ENCODE results near the gene MED7. TPM values are rescaled to one million over a fixed set of nuclear protein-coding genes. Genes with fewer than 3 reads are reported as not detected.

The MED7 gene
- total and polyA plus RNA-seq, 7 donors = 9.7 to 19.2 (median 14.9) TPM

GRCh38 chr5:157106630-157107461 is 35.8 kb downstream of the MED7 start:
- TF ChIP-seq POLR2A (IDR thresholded peaks at IDR 0.05) (no peak), CTCF (IDR thresholded peaks at IDR 0.05) (no peak), EP300 (IDR thresholded peaks at IDR 0.05) (no peak), POLR2AphosphoS5 (IDR thresholded peaks at IDR 0.05) (no peak)
- WGBS, 2 donors = 83 to 87% methylated on average over 14 of the region's 14 CpGs
- H3K27ac ChIP-seq = peak overlapping the region in 2 of 4 donors; percentile 27 to 34

GRCh38 chr5:157100140-157100679 is 42.5 kb downstream of the MED7 start:
- H3K9me3 ChIP-seq = no peaks in the 10 kb centered on the region
- DNase-seq = no peak
- no peak overlapping the region for H3K4me3 ChIP-seq
- H3K36me3 ChIP-seq = no peaks in the 10 kb centered on the region
- no peaks in the 10 kb centered on the region for H3K27me3 ChIP-seq
- no peak overlapping the region for H3K27ac ChIP-seq
- 64% methylated on average over 2 of the region's 2 CpGs for WGBS, 2 donors
- intact Hi-C loops (cut with DNase I) = no loop called here
- no peaks in the 10 kb centered on the region for H3K4me1 ChIP-seq
- TF ChIP-seq CTCF (IDR thresholded peaks at IDR 0.05) (no peak), POLR2A (IDR thresholded peaks at IDR 0.05) (no peak), POLR2AphosphoS5 (IDR thresholded peaks at IDR 0.05) (no peak), EP300 (IDR thresholded peaks at IDR 0.05) (no peak)

More at GRCh38 chr5:157106630-157107461, 35.8 kb downstream of the MED7 start:
- DNase-seq = no peak
- intact Hi-C loops (cut with DNase I) = no loop called here
- H3K9me3 ChIP-seq = no peaks in the 10 kb centered on the region
- no peaks in the 10 kb centered on the region for H3K27me3 ChIP-seq
- H3K4me1 ChIP-seq = no peaks in the 10 kb centered on the region
- peak overlapping the region in 1 of 4 donors; percentile 4 for H3K4me3 ChIP-seq
- H3K36me3 ChIP-seq = no peaks in the 10 kb centered on the region

- no peaks in the 10 kb centered on the region for H3K4me1 ChIP-seq
- DNase-seq = no peak
- no peaks in the 10 kb centered on the region for H3K27me3 ChIP-seq
- no peak overlapping the region for H3K27ac ChIP-seq
- WGBS, 2 donors = 78 to 80% methylated on average over 3 of the region's 3 CpGs
- H3K9me3 ChIP-seq = no peaks in the 10 kb centered on the region
- no peaks in the 10 kb centered on the region for H3K36me3 ChIP-seq
- H3K4me3 ChIP-seq = no peak overlapping the region
- intact Hi-C loops (cut with DNase I) = no loop called here
- no peak for TF ChIP-seq CTCF (IDR thresholded peaks at IDR 0.05)
- no peak for TF ChIP-seq POLR2AphosphoS5 (IDR thresholded peaks at IDR 0.05)
- TF ChIP-seq EP300 (IDR thresholded peaks at IDR 0.05) = no peak
- no peak for TF ChIP-seq POLR2A (IDR thresholded peaks at IDR 0.05)
Observed at GRCh38 chr5:157088342-157088990, 54.2 kb downstream of the MED7 start.

Other genes with a start within 250 kb of the MED7 start
- gene TIMD4, start 179.6 kb downstream of the MED7 start, total RNA-seq = 1 to 10 TPM in 1 of 4 donors, under 1 TPM in 1, not detected in 2; 0.66 to 1.1 TPM
- gene TIMD4, start 179.6 kb downstream of the MED7 start, polyA plus RNA-seq = 1 to 10 TPM in 1 of 3 donors, not detected in 2; 7.3 TPM
- not detected for gene HAVCR1, start 83.7 kb downstream of the MED7 start, total RNA-seq
- gene HAVCR1, start 83.7 kb downstream of the MED7 start, polyA plus RNA-seq = 1 to 10 TPM in 1 of 3 donors, not detected in 2; 1.5 TPM
- gene HAVCR2, start 33.8 kb downstream of the MED7 start, total RNA-seq = 10 to 100 TPM in 1 of 4 donors, 1 to 10 TPM in 3; 3.9 to 21.7 (median 5.4) TPM
- gene HAVCR2, start 33.8 kb downstream of the MED7 start, polyA plus RNA-seq = 1 to 10 TPM; 3.6 to 9.2 (median 6.4) TPM
- not detected for gene GARIN3, start 23.4 kb upstream of the MED7 start, total RNA-seq
- gene GARIN3, start 23.4 kb upstream of the MED7 start, polyA plus RNA-seq = not detected
- gene ITK, start 38.0 kb upstream of the MED7 start, total RNA-seq = 1 to 10 TPM; 1.1 to 6.6 (median 1.7) TPM
- 10 to 100 TPM in 1 of 3 donors, under 1 TPM in 2; 0.60 to 15.1 (median 0.92) TPM for gene ITK, start 38.0 kb upstream of the MED7 start, polyA plus RNA-seq
- 10 to 100 TPM; 13.8 to 37.8 (median 29.3) TPM for gene CYFIP2, start 123.3 kb upstream of the MED7 start, total RNA-seq
- 10 to 100 TPM in 1 of 3 donors, 1 to 10 TPM in 2; 4.8 to 38.1 (median 8.1) TPM for gene CYFIP2, start 123.3 kb upstream of the MED7 start, polyA plus RNA-seq

Measured in sigmoid colon (tissue), 7 donors.